GM12878 (cell line): Measurements from ENCODE around the gene SLX4.

Experiments
- ATF3 ChIP-seq: IDR thresholded peaks from 2 replicates; pipeline ENCODE4 v1.6.1; 2011; ENCODE audit warnings: low read depth, mild to moderate bottlenecking, low read length, moderate library complexity, borderline replicate concordance; ENCODE audit errors: extremely low read depth
- ATF7 ChIP-seq: fragments of 450-650 bp; IDR thresholded peaks from 2 replicates; pipeline ENCODE4 v1.6.1; 2016; ENCODE audit warnings: low read depth, mild to moderate bottlenecking
- CTCF ChIP-seq, 3 experiments: IDR thresholded peaks in 2 of 3; conservative IDR thresholded peaks in 1 of 3; 2 replicates each; pipeline ENCODE4 v1.5.1; 2011; ENCODE audit warnings: low read depth in 3 of 3, low read length in 3 of 3, mild to moderate bottlenecking in 3 of 3, control low read depth in 2 of 3, moderate library complexity in 2 of 3, inconsistent platforms in 1 of 3, mixed read lengths in 1 of 3; ENCODE audit not compliant: control insufficient read depth in 2 of 3, insufficient read depth in 1 of 3; ENCODE audit errors: extremely low read depth in 1 of 3
- IRF4 ChIP-seq: IDR thresholded peaks from 2 replicates; pipeline ENCODE4 v1.6.1; 2011; ENCODE audit warnings: low read depth, low read length
- MAX ChIP-seq: IDR thresholded peaks from 2 replicates; pipeline ENCODE4 v1.6.1; 2012; ENCODE audit warnings: low read depth, low read length, improper control_type of control experiment
- NFYA ChIP-seq: IDR thresholded peaks from 2 replicates; pipeline ENCODE4 v1.6.1; 2011; ENCODE audit warnings: low read depth, mild to moderate bottlenecking, low read length, improper control_type of control experiment, borderline replicate concordance
- NRF1 ChIP-seq: conservative IDR thresholded peaks from 2 replicates; pipeline ENCODE4 v1.6.1; 2011; ENCODE audit warnings: mild to moderate bottlenecking, low read depth, low read length, improper control_type of control experiment
- SMAD1 ChIP-seq: fragments of 450-650 bp; IDR thresholded peaks from 2 replicates; pipeline ENCODE4 v1.6.1; 2018; ENCODE audit warnings: mild to moderate bottlenecking, low read depth; ENCODE audit not compliant: partially characterized antibody
- SUZ12 ChIP-seq: fragments of 200-600 bp; sonication (generic); IDR thresholded peaks from one replicate; pipeline ENCODE4 v1.6.1; 2018; ENCODE audit warnings: antibody characterized with exemption, mild to moderate bottlenecking; ENCODE audit not compliant: unreplicated experiment
- TCF12 ChIP-seq: IDR thresholded peaks from 2 replicates; pipeline ENCODE4 v1.6.1; 2011; ENCODE audit warnings: low read depth, mild to moderate bottlenecking, low read length
- ZBTB40 ChIP-seq: fragments of 450-650 bp; IDR thresholded peaks from 2 replicates; pipeline ENCODE4 v1.6.1; 2016; ENCODE audit warnings: mild to moderate bottlenecking, moderate library complexity, borderline replicate concordance

- no peak for TF ChIP-seq MAX
- no peak for TF ChIP-seq TCF12
- TF ChIP-seq SUZ12 = no peak
- no peak for TF ChIP-seq NRF1
- no peak for TF ChIP-seq CTCF (IDR thresholded peaks at IDR 0.05 in 2 of 3, conservative IDR thresholded peaks at IDR 0.05 in 1 of 3; ENCODE audit: control insufficient read depth in 2 of 3, extremely low read depth in 1 of 3, insufficient read depth in 1 of 3, low read depth in 3 of 3, low read length in 3 of 3)
- TF ChIP-seq ATF7 = no peak
- TF ChIP-seq ATF3 = no peak
- TF ChIP-seq IRF4 = no peak
- no peak for TF ChIP-seq NFYA
- no peak for TF ChIP-seq SMAD1
- no peak for TF ChIP-seq ZBTB40
Observed at GRCh38 chr16:3595521-3596021, 15.8 kb downstream of the SLX4 start.
